ENCODE results near the gene MBNL2.

MBNL2 gene

DNA sequence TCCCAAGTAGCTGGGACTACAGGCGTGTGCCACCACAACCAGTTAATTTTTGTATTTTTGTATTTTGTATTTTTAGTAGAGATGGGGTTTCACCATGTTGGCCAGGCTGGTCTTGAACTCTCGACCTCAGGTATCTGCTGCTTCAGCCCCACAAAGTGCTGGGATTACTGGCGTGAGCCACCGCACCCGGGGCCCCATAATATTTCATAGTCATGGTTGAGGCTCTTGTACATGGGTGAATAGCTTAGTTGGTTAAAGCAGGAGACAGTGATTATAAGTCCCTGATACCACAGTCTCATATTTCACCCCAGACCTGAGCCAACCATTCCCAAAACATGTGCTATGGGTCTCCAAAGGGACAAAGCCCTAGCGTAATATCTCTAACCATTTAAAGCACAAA lies 26.1 kb downstream of the MBNL2 start:
- no peak overlapping the region for H3K27ac ChIP-seq (replicated peaks; ENCODE audit: low read length)
- H2BK12ac ChIP-seq (ENCODE audit: low read length), result no peak overlapping the region
- H2BK120ac ChIP-seq (ENCODE audit: low read depth, low read length), result no peak overlapping the region
- DNase-seq (ENCODE audit: low spot score), result no peak
- H3K14ac ChIP-seq (ENCODE audit: low read length), result no peak overlapping the region
- H3K23ac ChIP-seq (ENCODE audit: low read depth, low read length, poor library complexity), result no peak overlapping the region
- no peak overlapping the region for H2AK5ac ChIP-seq (ENCODE audit: low read depth, low read length)
- H4K8ac ChIP-seq (ENCODE audit: low read depth, low read length), result no peak overlapping the region
- no peak overlapping the region for H3K4me2 ChIP-seq (ENCODE audit: insufficient read depth, low read length, poor library complexity, severe bottlenecking)
- H3K9ac ChIP-seq (ENCODE audit: low read depth, low read length, poor library complexity), result no peak overlapping the region
- no peak overlapping the region for H3K4me3 ChIP-seq (ENCODE audit: low read length in 2 of 2)
- no peaks in the 10 kb centered on the region for H3K36me3 ChIP-seq (replicated peaks in 1 of 2; ENCODE audit: control insufficient read depth in 2 of 2, insufficient read depth in 2 of 2, low read length in 2 of 2)
- no peak overlapping the region for H4K91ac ChIP-seq (ENCODE audit: low read depth, low read length, poor library complexity)
- no peaks in the 10 kb centered on the region for H3K27me3 ChIP-seq (ENCODE audit: control insufficient read depth in 3 of 3, insufficient read depth in 3 of 3, low read depth in 1 of 3, low read length in 3 of 3)
- H2BK15ac ChIP-seq (ENCODE audit: low read length), result no peak overlapping the region
- H3K79me1 ChIP-seq (ENCODE audit: low read depth, low read length), result no peaks in the 10 kb centered on the region
- H3K9me3 ChIP-seq (replicated peaks in 1 of 2; ENCODE audit: control insufficient read depth in 2 of 2, insufficient read depth in 1 of 2, low read depth in 1 of 2, low read length in 2 of 2), result no peaks in the 10 kb centered on the region
- WGBS, 2 donors (ENCODE audit: extremely low coverage in 2 of 2, insufficient read length in 2 of 2, insufficient replicate concordance in 1 of 2), result no CpG with 5 or more reads among the region's 6 CpGs
- no peak overlapping the region for H2BK5ac ChIP-seq (ENCODE audit: low read length)
- no peak overlapping the region for H3K18ac ChIP-seq (ENCODE audit: low read length)
- no peak overlapping the region for H2AFZ ChIP-seq (ENCODE audit: low read length)
- H3K4ac ChIP-seq (ENCODE audit: low read length), result no peak overlapping the region
- H3K4me1 ChIP-seq (ENCODE audit: control insufficient read depth in 2 of 2, insufficient read depth in 1 of 2, low read depth in 1 of 2, low read length in 2 of 2), result peaks cover 3 to 4% of the 10 kb centered on the region in 2 donors

GRCh38 chr13:97249093-97249795 lies 27.1 kb downstream of the MBNL2 start:
- no peak overlapping the region for H4K8ac ChIP-seq (ENCODE audit: low read depth, low read length)
- no peak overlapping the region for H3K4me2 ChIP-seq (ENCODE audit: insufficient read depth, low read length, poor library complexity, severe bottlenecking)
- WGBS, 2 donors (ENCODE audit: extremely low coverage in 2 of 2, insufficient read length in 2 of 2, insufficient replicate concordance in 1 of 2), result no CpG with 5 or more reads among the region's 5 CpGs
- H2BK12ac ChIP-seq (ENCODE audit: low read length), result no peak overlapping the region
- H3K9me3 ChIP-seq (replicated peaks in 1 of 2; ENCODE audit: control insufficient read depth in 2 of 2, insufficient read depth in 1 of 2, low read depth in 1 of 2, low read length in 2 of 2), result no peaks in the 10 kb centered on the region
- H2BK120ac ChIP-seq (ENCODE audit: low read depth, low read length), result no peak overlapping the region
- no peak overlapping the region for H3K27ac ChIP-seq (replicated peaks; ENCODE audit: low read length)
- H2AK5ac ChIP-seq (ENCODE audit: low read depth, low read length), result no peak overlapping the region
- no peak overlapping the region for H3K14ac ChIP-seq (ENCODE audit: low read length)
- no peak overlapping the region for H3K18ac ChIP-seq (ENCODE audit: low read length)
- no peaks in the 10 kb centered on the region for H3K27me3 ChIP-seq (ENCODE audit: control insufficient read depth in 3 of 3, insufficient read depth in 3 of 3, low read depth in 1 of 3, low read length in 3 of 3)
- no peak for DNase-seq (ENCODE audit: low spot score)
- H3K36me3 ChIP-seq (replicated peaks in 1 of 2; ENCODE audit: control insufficient read depth in 2 of 2, insufficient read depth in 2 of 2, low read length in 2 of 2), result no peaks in the 10 kb centered on the region
- no peak overlapping the region for H3K23ac ChIP-seq (ENCODE audit: low read depth, low read length, poor library complexity)
- no peak overlapping the region for H3K4me3 ChIP-seq (ENCODE audit: low read length in 2 of 2)
- H3K4ac ChIP-seq (ENCODE audit: low read length), result no peak overlapping the region
- no peak overlapping the region for H4K91ac ChIP-seq (ENCODE audit: low read depth, low read length, poor library complexity)
- H2AFZ ChIP-seq (ENCODE audit: low read length), result no peak overlapping the region
- H3K79me1 ChIP-seq (ENCODE audit: low read depth, low read length), result no peaks in the 10 kb centered on the region
- peaks cover 3 to 4% of the 10 kb centered on the region in 2 donors for H3K4me1 ChIP-seq (ENCODE audit: control insufficient read depth in 2 of 2, insufficient read depth in 1 of 2, low read depth in 1 of 2, low read length in 2 of 2)
- no peak overlapping the region for H3K9ac ChIP-seq (ENCODE audit: low read depth, low read length, poor library complexity)
- no peak overlapping the region for H2BK5ac ChIP-seq (ENCODE audit: low read length)
- no peak overlapping the region for H2BK15ac ChIP-seq (ENCODE audit: low read length)

DNA sequence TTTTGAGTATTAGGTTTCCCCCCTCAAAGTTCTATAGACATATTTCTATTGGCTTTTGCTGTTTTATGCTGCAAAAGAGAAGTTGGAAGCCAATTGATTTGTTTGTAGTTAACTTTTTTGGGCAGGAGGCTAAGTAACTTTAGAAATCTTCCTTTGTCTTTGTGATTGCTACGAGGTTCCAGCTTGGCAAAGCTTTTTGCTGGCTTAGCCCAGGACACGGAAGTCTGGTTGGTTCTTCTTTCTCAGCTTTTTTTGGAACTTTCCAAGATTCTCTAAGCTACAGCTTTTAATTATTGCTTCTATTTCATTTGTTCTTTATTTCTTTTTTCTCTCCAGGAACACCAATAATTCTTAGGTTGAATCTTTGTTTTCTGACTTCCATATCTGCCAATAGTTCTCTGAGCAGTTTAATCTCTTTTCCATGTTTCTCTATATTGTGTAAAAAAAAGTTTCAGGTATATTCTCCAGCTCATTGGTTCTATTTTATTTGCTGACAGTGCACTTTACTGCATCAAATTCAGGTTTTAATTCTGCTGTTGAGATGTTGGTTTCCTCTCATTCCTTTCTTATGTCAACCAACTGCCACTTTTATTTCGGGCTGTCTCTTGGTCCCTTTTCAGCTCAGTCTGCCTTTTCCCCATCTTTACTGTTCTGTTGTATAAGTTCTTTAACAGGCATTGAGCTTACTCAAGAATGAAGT lies 27.8 kb downstream of the MBNL2 start:
- Histone ChIP-seq H3K79me1 (ENCODE audit: low read depth, low read length) (no peaks in the 10 kb centered on the region), H3K9ac (ENCODE audit: low read depth, low read length, poor library complexity) (no peak overlapping the region), H3K9me3 (replicated peaks in 1 of 2; ENCODE audit: control insufficient read depth in 2 of 2, insufficient read depth in 1 of 2, low read depth in 1 of 2, low read length in 2 of 2) (no peaks in the 10 kb centered on the region), H2AFZ (ENCODE audit: low read length) (no peak overlapping the region), H3K4me2 (ENCODE audit: insufficient read depth, low read length, poor library complexity, severe bottlenecking) (no peak overlapping the region), H3K4me3 (ENCODE audit: low read length in 2 of 2) (no peak overlapping the region), H4K91ac (ENCODE audit: low read depth, low read length, poor library complexity) (no peak overlapping the region), H3K36me3 (replicated peaks in 1 of 2; ENCODE audit: control insufficient read depth in 2 of 2, insufficient read depth in 2 of 2, low read length in 2 of 2) (no peaks in the 10 kb centered on the region), H2BK120ac (ENCODE audit: low read depth, low read length) (no peak overlapping the region), H3K23ac (ENCODE audit: low read depth, low read length, poor library complexity) (no peak overlapping the region), H3K4ac (ENCODE audit: low read length) (no peak overlapping the region), H3K4me1 (ENCODE audit: control insufficient read depth in 2 of 2, insufficient read depth in 1 of 2, low read depth in 1 of 2, low read length in 2 of 2) (peaks cover 3% of the 10 kb centered on the region in 2 donors), H2BK15ac (ENCODE audit: low read length) (no peak overlapping the region), H2AK5ac (ENCODE audit: low read depth, low read length) (no peak overlapping the region), H3K18ac (ENCODE audit: low read length) (no peak overlapping the region), H3K27ac (replicated peaks; ENCODE audit: low read length) (no peak overlapping the region), H4K8ac (ENCODE audit: low read depth, low read length) (no peak overlapping the region), H2BK5ac (ENCODE audit: low read length) (no peak overlapping the region), H3K27me3 (ENCODE audit: control insufficient read depth in 3 of 3, insufficient read depth in 3 of 3, low read depth in 1 of 3, low read length in 3 of 3) (no peaks in the 10 kb centered on the region), H2BK12ac (ENCODE audit: low read length) (no peak overlapping the region), H3K14ac (ENCODE audit: low read length) (no peak overlapping the region)
- WGBS, 2 donors (ENCODE audit: extremely low coverage in 2 of 2, insufficient read length in 2 of 2, insufficient replicate concordance in 1 of 2), result no CpG with 5 or more reads among the region's 3 CpGs
- no peak for DNase-seq (ENCODE audit: low spot score)

DNA sequence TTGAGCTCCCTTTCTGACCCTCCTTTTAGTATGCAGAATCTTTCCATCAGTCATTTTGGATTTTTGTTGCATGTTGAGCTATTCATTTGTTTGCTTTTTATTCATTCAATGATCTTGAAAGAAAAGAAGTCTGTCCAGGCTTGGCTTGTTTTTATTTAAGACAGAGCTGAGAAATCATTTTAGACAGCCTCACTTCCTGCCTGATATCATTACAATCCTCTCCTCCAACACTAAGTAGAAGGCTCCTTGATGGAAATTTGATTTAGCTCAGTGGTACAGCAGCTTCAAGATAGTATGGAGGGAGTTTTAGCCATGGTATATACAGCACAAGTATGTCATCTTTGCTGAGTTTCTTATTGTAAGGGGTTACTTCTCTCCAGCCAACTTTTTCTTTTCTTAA lies 28.4 kb downstream of the MBNL2 start:
- Histone ChIP-seq H3K79me1 (ENCODE audit: low read depth, low read length) (no peaks in the 10 kb centered on the region), H3K36me3 (replicated peaks in 1 of 2; ENCODE audit: control insufficient read depth in 2 of 2, insufficient read depth in 2 of 2, low read length in 2 of 2) (no peaks in the 10 kb centered on the region), H3K27me3 (ENCODE audit: control insufficient read depth in 3 of 3, insufficient read depth in 3 of 3, low read depth in 1 of 3, low read length in 3 of 3) (no peaks in the 10 kb centered on the region), H2BK5ac (ENCODE audit: low read length) (no peak overlapping the region), H3K14ac (ENCODE audit: low read length) (no peak overlapping the region), H3K4me2 (ENCODE audit: insufficient read depth, low read length, poor library complexity, severe bottlenecking) (no peak overlapping the region), H3K27ac (replicated peaks; ENCODE audit: low read length) (no peak overlapping the region), H2BK15ac (ENCODE audit: low read length) (no peak overlapping the region), H3K18ac (ENCODE audit: low read length) (no peak overlapping the region), H2BK12ac (ENCODE audit: low read length) (no peak overlapping the region), H2AK5ac (ENCODE audit: low read depth, low read length) (no peak overlapping the region), H4K8ac (ENCODE audit: low read depth, low read length) (no peak overlapping the region), H2AFZ (ENCODE audit: low read length) (no peak overlapping the region), H3K4me3 (ENCODE audit: low read length in 2 of 2) (no peak overlapping the region), H2BK120ac (ENCODE audit: low read depth, low read length) (no peak overlapping the region), H3K4ac (ENCODE audit: low read length) (no peak overlapping the region), H3K9ac (ENCODE audit: low read depth, low read length, poor library complexity) (no peak overlapping the region), H3K23ac (ENCODE audit: low read depth, low read length, poor library complexity) (no peak overlapping the region), H3K4me1 (ENCODE audit: control insufficient read depth in 2 of 2, insufficient read depth in 1 of 2, low read depth in 1 of 2, low read length in 2 of 2) (peaks cover 1 to 3% of the 10 kb centered on the region in 2 donors), H3K9me3 (replicated peaks in 1 of 2; ENCODE audit: control insufficient read depth in 2 of 2, insufficient read depth in 1 of 2, low read depth in 1 of 2, low read length in 2 of 2) (no peaks in the 10 kb centered on the region), H4K91ac (ENCODE audit: low read depth, low read length, poor library complexity) (no peak overlapping the region)
- DNase-seq (ENCODE audit: low spot score), result no peak

Data from neuronal stem cell (in vitro differentiated cells).